SK-N-SH (cell line): ENCODE measurements around the gene ARID1A. TPM values are rescaled to one million over a fixed set of nuclear protein-coding genes. Genes with fewer than 3 reads are reported as not detected.

Experiments
- CTCF ChIA-PET: fragments of 300-600, 350-600 bp; formaldehyde crosslinking; extraction: SDS; loops from one replicate; lab custom pipeline; 2021; lab: Yijun Ruan, JAX
- POLR2A ChIA-PET: fragments of 350-600 bp; sonication (Branson Sonifier 250); formaldehyde crosslinking; extraction: SDS; loops from one replicate; lab custom pipeline; 2020; ENCODE audit warnings: antibody characterized with exemption, inconsistent platforms; lab: Yijun Ruan, JAX
- DNase-seq: peaks from one replicate; pipeline ENCODE4 v3.0.0; 2012
- H2AFZ ChIP-seq: fragments of 200-600 bp; sonication (generic); 2 replicates; pipeline ENCODE4 v1.8.1; 2016; ENCODE audit warnings: antibody characterized with exemption, mild to moderate bottlenecking, low read depth
- H3F3A ChIP-seq: fragments of 200-600 bp; sonication (generic); replicated peaks from 2 replicates; pipeline ENCODE3; 2016; ENCODE audit warnings: antibody characterized with exemption, mild to moderate bottlenecking; ENCODE audit not compliant: insufficient read depth
- H3K27ac ChIP-seq, 2 experiments: fragments of 200-500 bp in 1 of 2; fragments of 200-600 bp in 1 of 2; sonication (Bioruptor generic) in 1 of 2; sonication (generic), shearing (Covaris generic) in 1 of 2; 2 replicates each; pipeline versions ENCODE4 v1.5.1 to v1.6.1; 2014 to 2016; ENCODE audit warnings: low read depth in 2 of 2, inconsistent platforms in 1 of 2, low read length in 1 of 2, mild to moderate bottlenecking in 1 of 2, mixed read lengths in 1 of 2
- H3K27me3 ChIP-seq: fragments of 200-600 bp; sonication (generic), shearing (Covaris generic); 2 replicates; pipeline ENCODE4 v1.6.1; 2016; ENCODE audit warnings: mixed run types; ENCODE audit not compliant: insufficient read depth
- H3K36me3 ChIP-seq, 2 experiments: fragments of 200-500 bp in 1 of 2; fragments of 200-600 bp in 1 of 2; sonication (Bioruptor generic) in 1 of 2; sonication (generic) in 1 of 2; replicated peaks in 1 of 2; 2 replicates each; pipeline versions ENCODE3 to v1.5.1; 2014 to 2016; ENCODE audit warnings: low read length in 1 of 2, mild to moderate bottlenecking in 1 of 2; ENCODE audit not compliant: insufficient read depth in 2 of 2, control insufficient read depth in 1 of 2
- H3K4me1 ChIP-seq, 2 experiments: fragments of 200-500 bp in 1 of 2; fragments of 200-600 bp in 1 of 2; sonication (Bioruptor generic) in 1 of 2; sonication (generic), shearing (Covaris generic) in 1 of 2; 2 replicates each; pipeline versions ENCODE4 v1.5.1 to v1.6.1; 2014 to 2016; ENCODE audit warnings: low read depth in 1 of 2, low read length in 1 of 2, mixed run types in 1 of 2; ENCODE audit not compliant: insufficient read depth in 2 of 2, control insufficient read depth in 1 of 2
- H3K4me2 ChIP-seq: fragments of 200-600 bp; sonication (generic), shearing (Covaris generic); 2 replicates; pipeline ENCODE4 v1.6.1; 2017; ENCODE audit warnings: mixed run types
- H3K4me3 ChIP-seq, 2 experiments: fragments of 200-500 bp in 1 of 2; fragments of 200-600 bp in 1 of 2; sonication (Bioruptor generic) in 1 of 2; sonication (generic), shearing (Covaris generic) in 1 of 2; 2 replicates each; pipeline versions ENCODE4 v1.5.1 to v1.8.1; 2014 to 2016; ENCODE audit warnings: low read depth in 2 of 2, inconsistent platforms in 1 of 2, low read length in 1 of 2, mild to moderate bottlenecking in 1 of 2, mixed read lengths in 1 of 2, moderate library complexity in 1 of 2
- H3K79me2 ChIP-seq: fragments of 200-600 bp; sonication (generic); 2 replicates; pipeline ENCODE4 v1.8.1; 2017; ENCODE audit warnings: mild to moderate bottlenecking; ENCODE audit not compliant: insufficient read depth
- H3K9ac ChIP-seq: fragments of 200-600 bp; sonication (generic); 2 replicates; pipeline ENCODE4 v1.6.1; 2017; ENCODE audit warnings: mixed run types
- H3K9me2 ChIP-seq: fragments of 200-600 bp; sonication (generic); 2 replicates; pipeline ENCODE4 v1.6.1; 2017; ENCODE audit warnings: mixed run types
- H3K9me3 ChIP-seq: fragments of 200-600 bp; sonication (generic); 2 replicates; pipeline ENCODE4 v1.6.1; 2017; ENCODE audit warnings: mixed run types, mild to moderate bottlenecking, moderate library complexity
- H4K20me1 ChIP-seq: fragments of 200-600 bp; sonication (generic); 2 replicates; pipeline ENCODE4 v1.6.1; 2017; ENCODE audit warnings: mild to moderate bottlenecking, mixed run types; ENCODE audit not compliant: insufficient read depth
- CHD2 ChIP-seq: fragments of 150-350 bp; IDR thresholded peaks from 2 replicates; pipeline ENCODE4 v1.6.1; 2018; ENCODE audit warnings: low read length; ENCODE audit not compliant: partially characterized antibody
- MEF2A ChIP-seq: IDR thresholded peaks from 2 replicates; pipeline ENCODE4 v1.4.0; 2012; ENCODE audit warnings: low read depth, borderline replicate concordance
- NFIC ChIP-seq: IDR thresholded peaks from 2 replicates; pipeline ENCODE4 v1.4.0; 2012; ENCODE audit warnings: borderline replicate concordance
- POLR2AphosphoS5 ChIP-seq: IDR thresholded peaks from 2 replicates; pipeline ENCODE4 v1.6.1; 2012; ENCODE audit warnings: low read depth, low read length
- RAD21 ChIP-seq: IDR thresholded peaks from 2 replicates; pipeline ENCODE4 v1.6.1; 2012; ENCODE audit warnings: mild to moderate bottlenecking, low read length
- RCOR1 ChIP-seq: fragments of 150-350 bp; IDR thresholded peaks from 2 replicates; pipeline ENCODE4 v1.6.1; 2017; ENCODE audit warnings: antibody characterized with exemption, low read length
- REST ChIP-seq: IDR thresholded peaks from 2 replicates; pipeline ENCODE4 v1.6.1; 2012; ENCODE audit warnings: mild to moderate bottlenecking, low read depth, low read length, moderate library complexity
- RFX5 ChIP-seq: IDR thresholded peaks from 2 replicates; pipeline ENCODE4 v1.6.1; 2012; ENCODE audit warnings: mild to moderate bottlenecking, improper control_type of control experiment, low read length
- SIN3A ChIP-seq: IDR thresholded peaks from 2 replicates; pipeline ENCODE4 v1.6.1; 2012; ENCODE audit warnings: low read depth, mild to moderate bottlenecking, low read length, moderate library complexity, borderline replicate concordance
- TAF1 ChIP-seq: IDR thresholded peaks from 2 replicates; pipeline ENCODE4 v1.6.1; 2012; ENCODE audit warnings: low read depth, mild to moderate bottlenecking, low read length, moderate library complexity, borderline replicate concordance
- TCF12 ChIP-seq: IDR thresholded peaks from 2 replicates; pipeline ENCODE4 v1.4.0; 2012
- TEAD4 ChIP-seq: IDR thresholded peaks from 2 replicates; pipeline ENCODE4 v1.4.0; 2012; ENCODE audit warnings: mild to moderate bottlenecking, borderline replicate concordance; ENCODE audit not compliant: insufficient read depth
- YY1 ChIP-seq: IDR thresholded peaks from 2 replicates; pipeline ENCODE4 v1.4.0; 2012; ENCODE audit warnings: low read depth, mild to moderate bottlenecking
- WGBS: methylation state at CpG from one replicate; pipeline ENCODE4 v1.1.6; 2017; ENCODE audit warnings: low lambda C conversion rate; 5-methylcytosine and 5-hydroxymethylcytosine counted together
- polyA plus RNA-seq, 3 experiments: library from polyadenylated mRNA; depleted of rRNA; stranded (reverse); fragments of >200 nt; gene quantifications; 2 replicates each; pipeline ENCODE4 v1.2.3, GENCODE V29; 2012

ARID1A gene
- polyA plus RNA-seq, 1 of the 3 experiments (the other 2 are of a cell fraction): 26.5 TPM

GRCh38 chr1:26733392-26733791 lies 37.6 kb downstream of the ARID1A start:
- ChIA-PET CTCF (interaction anchor here (1.8 kb wide), 1 partner anchor 131 kb away, joined by 5 read pairs; no protein-coding TSS in a partner anchor), POLR2A (no interaction called here)
- H3K27ac ChIP-seq: no peak overlapping the region; a peak in 1 of 4 replicates

GRCh38 chr1:26733982-26734381 lies 38.2 kb downstream of the ARID1A start:
- 78% methylated on average over 2 of the region's 2 CpGs for WGBS
- Histone ChIP-seq H3K4me1 (no peaks in the 10 kb centered on the region), H3K9ac (no peak overlapping the region), H3F3A (peaks cover 8% of the 10 kb centered on the region), H3K9me2 (no peaks in the 10 kb centered on the region), H4K20me1 (peaks cover 54% of the 10 kb centered on the region), H3K4me2 (no peak overlapping the region), H3K79me2 (peaks cover 100% of the 10 kb centered on the region), H3K4me3 (no peak overlapping the region), H3K9me3 (no peaks in the 10 kb centered on the region), H3K36me3 (peaks cover 54 to 76% of the 10 kb centered on the region in 2 experiments), H2AFZ (no peak overlapping the region), H3K27ac (no peak overlapping the region; a peak in 1 of 4 replicates), H3K27me3 (no peaks in the 10 kb centered on the region)
- no peak for DNase-seq
- ChIA-PET POLR2A (no interaction called here), CTCF (no interaction called here)
- TF ChIP-seq RCOR1: no peak
- no peak for TF ChIP-seq TCF12
- no peak for TF ChIP-seq CHD2
- TF ChIP-seq TEAD4: no peak
- no peak for TF ChIP-seq NFIC
- TF ChIP-seq SIN3A: no peak
- no peak for TF ChIP-seq RFX5

More at GRCh38 chr1:26733392-26733791, 37.6 kb downstream of the ARID1A start:
- Histone ChIP-seq H3K9ac (no peak overlapping the region), H4K20me1 (peaks cover 58% of the 10 kb centered on the region), H3F3A (peaks cover 8% of the 10 kb centered on the region), H3K9me3 (no peaks in the 10 kb centered on the region), H3K4me1 (no peaks in the 10 kb centered on the region), H3K79me2 (peaks cover 100% of the 10 kb centered on the region), H3K9me2 (no peaks in the 10 kb centered on the region), H2AFZ (no peak overlapping the region), H3K4me3 (no peak overlapping the region), H3K36me3 (peaks cover 55 to 75% of the 10 kb centered on the region in 2 experiments), H3K27me3 (no peaks in the 10 kb centered on the region), H3K4me2 (no peak overlapping the region)
- no peak for DNase-seq
- no peak for TF ChIP-seq RAD21
- no peak for TF ChIP-seq YY1
- no peak for TF ChIP-seq POLR2AphosphoS5
- TF ChIP-seq REST: no peak
- no peak for TF ChIP-seq TAF1
- TF ChIP-seq MEF2A: no peak
- 100% methylated on average over 2 of the region's 2 CpGs for WGBS
